Suppressor macrophage treated with lipopolysaccharide for 1 hour (primary cell): ENCODE measurements around the gene ANKRD33B.
"Not testable (repeated sequence)": the region's sequence is repeated elsewhere in the genome, so short reads cannot be mapped to it uniquely, and the experiment has no call there.

Experiments used
- DNase-seq, 3 donors: peaks; one replicate each; pipeline ENCODE4 v3.0.0-alpha.2; 2020 to 2022

ANKRD33B gene

DNA sequence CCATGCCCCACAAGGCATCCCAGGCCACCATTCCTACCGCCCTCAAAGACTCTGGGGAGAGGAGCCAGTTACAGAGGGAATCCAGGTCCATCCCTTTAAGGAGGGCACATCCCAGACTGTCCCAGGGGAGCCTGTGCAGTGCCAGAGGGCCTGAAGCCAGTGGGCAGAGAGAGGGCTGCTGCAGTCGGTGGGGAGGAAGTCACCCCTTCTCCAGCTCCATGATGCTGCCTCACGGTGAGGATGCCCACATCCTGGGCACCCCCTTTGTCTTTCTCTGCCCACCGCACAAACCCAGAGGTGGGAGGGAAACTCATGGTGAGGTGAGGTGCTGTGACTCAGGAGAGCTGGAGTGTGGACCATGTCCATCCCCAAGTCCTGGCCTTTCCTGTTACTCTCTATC lies 26.2 kb upstream of the ANKRD33B start:
- peak in 1 of 3 donors; percentile 12 for DNase-seq

DNA sequence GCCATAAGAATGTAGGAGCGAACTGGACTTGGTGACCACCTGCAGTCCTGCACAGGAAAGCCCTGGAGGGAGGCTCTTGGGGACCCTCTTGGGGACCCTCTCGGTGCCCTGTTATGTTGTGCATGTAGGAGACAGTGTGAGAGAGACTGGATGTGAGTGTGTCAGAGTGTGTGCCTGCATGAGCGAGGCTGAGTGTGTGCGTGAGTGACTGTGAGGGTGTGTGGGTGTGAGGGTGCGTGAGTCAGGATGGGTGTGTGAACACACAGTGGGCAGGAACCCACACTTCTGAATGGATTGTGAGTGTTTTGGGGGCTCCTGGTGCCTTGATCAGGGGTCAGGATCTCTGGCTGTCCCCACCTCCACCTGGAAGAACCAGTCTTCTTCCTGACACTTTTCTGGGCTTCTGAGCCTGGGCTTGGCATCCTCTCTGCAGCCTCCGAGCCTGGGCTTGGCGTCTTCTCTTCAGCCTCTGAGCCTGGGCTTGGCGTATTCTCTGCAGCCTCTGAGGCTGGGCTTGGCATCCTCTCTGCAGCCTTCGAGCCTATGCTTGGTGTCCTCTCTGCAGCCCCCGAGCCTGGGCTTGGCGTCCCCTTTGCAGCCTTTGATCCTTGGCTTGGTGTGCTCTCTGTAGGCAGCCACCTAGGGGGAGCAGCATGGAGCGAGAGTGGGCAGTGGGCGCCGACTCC lies 25.6 kb upstream of the ANKRD33B start:
- DNase-seq, result peak in 1 of 3 donors; percentile 27

GRCh38 chr5:10538789-10539686 lies 24.8 kb upstream of the ANKRD33B start:
- peak in 1 of 3 donors; percentile 28 for DNase-seq

- peak in 2 of 3 donors; percentile 18 to 37 for DNase-seq
These were observed 24.2 kb upstream of the ANKRD33B start for GRCh38 chr5:10539687-10539998.

DNA sequence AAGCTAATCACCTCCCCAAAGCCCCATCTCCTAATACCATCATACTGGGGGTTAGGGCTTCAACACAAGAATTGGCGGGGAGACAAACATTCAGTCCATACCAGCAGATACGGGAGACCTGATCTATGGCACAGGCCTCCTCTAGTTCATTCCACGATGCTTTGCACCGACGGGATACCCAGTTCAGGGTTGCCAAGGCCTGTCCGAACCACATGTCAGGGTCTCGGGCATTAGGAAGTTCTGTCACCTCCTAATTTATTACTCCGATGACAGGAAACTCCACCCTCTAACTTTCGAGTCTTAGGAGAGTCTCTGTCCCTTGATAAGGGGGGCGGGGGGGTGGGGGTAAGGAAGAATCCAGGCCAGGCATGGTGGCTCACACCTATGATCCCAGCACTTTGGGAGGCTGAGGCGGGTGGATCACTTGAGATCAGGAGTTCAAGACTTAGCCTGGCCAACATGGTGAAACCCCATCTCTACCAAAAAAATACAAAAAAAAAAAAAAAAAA lies 23.8 kb upstream of the ANKRD33B start:
- DNase-seq, result no peak

GRCh38 chr5:10540951-10541646 lies 22.8 kb upstream of the ANKRD33B start:
- DNase-seq, result no peak

DNA sequence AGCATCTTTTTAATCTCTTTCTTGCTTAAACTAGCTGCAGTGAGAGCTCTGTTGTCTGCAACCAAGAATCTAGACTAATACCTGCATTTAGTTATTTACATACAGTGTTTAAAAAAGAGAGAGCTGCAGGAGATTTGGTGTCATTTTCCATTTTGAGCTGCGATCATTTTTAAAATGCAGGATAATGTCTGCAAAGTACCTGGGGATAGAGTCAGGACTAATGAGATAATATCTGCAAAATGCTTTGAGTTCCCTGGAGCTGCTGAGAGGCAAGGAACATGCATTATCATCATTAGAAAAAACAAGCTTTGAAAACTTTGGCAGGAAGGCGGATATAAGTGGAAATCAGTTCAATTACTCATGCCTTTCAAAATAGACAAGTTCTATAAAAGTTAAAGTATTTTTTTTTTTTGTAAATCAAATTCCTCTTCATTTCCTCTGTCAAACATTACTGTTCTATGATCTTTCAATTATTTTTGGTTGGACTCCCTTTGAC lies 21.8 kb upstream of the ANKRD33B start:
- no peak for DNase-seq

GRCh38 chr5:10543585-10544040 lies 20.3 kb upstream of the ANKRD33B start:
- DNase-seq, result peak; percentile 51 to 71 (median 61)

- DNase-seq, result no peak
These were observed 18.8 kb upstream of the ANKRD33B start for GRCh38 chr5:10545084-10545483.

- DNase-seq, result no peak
These were observed 17.7 kb upstream of the ANKRD33B start for GRCh38 chr5:10546186-10546585.

GRCh38 chr5:10548418-10549122 lies 15.3 kb upstream of the ANKRD33B start:
- no peak for DNase-seq

DNA sequence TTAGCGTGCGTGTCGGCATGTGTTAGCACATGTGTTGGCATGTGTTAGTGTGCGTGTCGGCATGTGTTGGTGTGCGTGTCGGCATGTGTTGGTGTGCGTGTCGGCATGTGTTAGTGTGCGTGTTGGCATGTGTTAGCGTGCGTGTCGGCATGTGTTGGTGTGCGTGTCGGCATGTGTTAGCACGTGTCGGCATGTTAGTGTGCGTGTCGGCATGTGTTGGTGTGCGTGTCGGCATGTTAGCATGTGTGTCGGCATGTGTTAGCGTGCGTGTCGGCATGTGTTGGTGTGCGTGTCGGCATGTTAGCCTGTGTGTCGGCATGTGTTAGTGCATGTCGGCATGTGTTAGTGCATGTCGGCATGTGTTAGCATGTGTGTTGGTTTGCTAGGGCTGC lies 14.8 kb upstream of the ANKRD33B start:
- not testable (repeated sequence) for DNase-seq

DNA sequence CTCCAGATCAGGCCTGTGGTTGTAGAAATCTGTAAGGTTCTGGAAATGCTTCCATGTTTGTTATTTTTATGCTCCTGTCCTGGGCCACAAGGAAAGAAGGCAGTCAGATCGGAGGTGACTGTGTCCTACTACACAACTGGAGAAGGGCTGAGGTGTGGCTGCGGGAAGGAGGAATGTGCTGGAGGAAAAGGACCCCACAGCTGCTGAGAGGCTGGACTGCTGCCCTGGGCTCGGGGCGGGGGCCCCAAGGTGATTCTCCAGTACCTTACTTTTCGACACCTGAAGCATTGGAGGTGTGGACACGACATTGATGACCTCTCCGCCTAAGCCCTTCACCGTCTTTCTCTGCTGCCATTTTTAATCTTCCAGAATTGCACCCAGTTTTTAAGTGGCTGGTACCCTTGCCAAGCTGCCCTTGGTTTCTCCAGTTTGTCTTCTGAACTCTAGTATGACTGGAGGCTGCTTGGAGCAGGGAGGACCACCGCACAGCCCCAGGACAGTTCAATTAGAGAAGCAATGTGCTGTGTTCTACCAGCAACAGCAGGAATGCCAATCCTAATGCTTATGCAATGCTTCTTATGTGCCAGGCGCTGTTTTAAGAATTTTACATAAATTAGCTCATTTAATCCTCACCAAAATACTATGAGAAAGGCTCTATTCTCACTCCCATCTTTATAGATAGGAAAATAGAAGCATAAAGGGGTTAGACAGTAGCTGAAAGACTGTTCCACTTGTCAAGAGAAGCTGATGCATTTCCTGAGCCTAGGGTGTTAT lies 13.5 kb upstream of the ANKRD33B start:
- no peak for DNase-seq

DNA sequence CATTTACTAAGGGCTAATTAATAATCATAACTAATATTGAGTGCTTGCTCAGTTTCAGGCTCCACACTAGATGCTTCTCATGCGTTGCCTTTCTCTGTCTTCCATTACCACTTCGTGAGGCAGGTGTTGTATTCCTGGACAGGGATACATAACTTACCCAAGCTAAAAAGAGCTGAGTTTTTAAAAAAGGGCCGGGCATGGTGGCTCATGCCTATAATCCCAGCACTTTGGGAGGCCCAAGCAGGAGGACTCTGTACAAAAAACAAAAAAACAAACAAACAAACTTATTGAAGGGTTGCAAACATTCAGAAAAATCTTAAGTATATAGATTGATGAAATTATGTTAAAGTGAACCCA lies 12.1 kb upstream of the ANKRD33B start:
- no peak for DNase-seq

DNA sequence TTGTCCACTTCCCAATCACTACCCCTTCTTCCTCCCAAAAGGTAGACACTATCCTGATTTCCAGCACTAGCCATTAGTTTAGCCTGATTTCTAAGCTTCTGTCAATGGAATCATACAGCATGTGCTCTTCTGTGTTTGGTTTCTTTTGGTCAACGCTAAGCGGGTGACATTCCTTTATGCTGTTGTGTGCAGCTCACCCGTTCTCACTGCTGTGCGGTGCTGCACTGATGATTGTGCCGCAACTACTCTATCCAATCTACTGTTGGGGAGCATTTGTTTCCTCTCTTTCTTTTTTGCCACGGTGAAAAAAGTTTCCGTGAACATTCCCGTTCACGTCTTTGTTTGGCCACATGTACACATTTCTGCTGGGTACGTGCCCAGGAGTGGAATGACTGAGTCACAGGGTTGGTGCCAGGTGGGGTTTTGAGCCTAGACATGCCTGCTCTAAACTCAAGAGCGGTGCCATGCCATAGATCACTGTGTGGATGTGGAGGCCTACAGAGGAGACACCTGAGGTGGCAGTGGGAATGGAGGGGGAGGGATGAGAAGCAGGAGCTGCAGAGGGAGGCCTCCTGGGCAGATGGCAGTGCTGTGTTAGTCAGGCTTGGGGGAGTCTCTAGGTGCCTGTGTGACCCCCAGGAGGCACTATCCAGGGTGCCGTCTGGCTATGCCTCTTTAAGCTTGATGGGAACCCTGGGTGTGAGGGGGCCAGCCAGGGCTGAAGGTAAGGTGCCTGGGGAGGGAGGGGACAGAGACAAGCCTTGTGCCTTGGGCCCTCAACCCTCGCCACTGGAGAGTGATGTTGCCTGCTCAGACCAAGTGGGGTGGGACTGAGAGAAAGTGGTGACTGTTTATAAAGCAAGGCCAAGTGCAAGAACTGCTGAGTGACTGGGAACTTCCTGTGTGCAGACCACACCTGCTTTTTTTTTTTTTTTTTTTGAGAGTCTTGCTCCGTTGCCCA lies 11.4 kb upstream of the ANKRD33B start:
- no peak for DNase-seq

GRCh38 chr5:10553476-10553875 lies 10.4 kb upstream of the ANKRD33B start:
- DNase-seq, result no peak

GRCh38 chr5:10555277-10555684 lies 8.6 kb upstream of the ANKRD33B start:
- peak; percentile 29 to 41 (median 39) for DNase-seq

DNA sequence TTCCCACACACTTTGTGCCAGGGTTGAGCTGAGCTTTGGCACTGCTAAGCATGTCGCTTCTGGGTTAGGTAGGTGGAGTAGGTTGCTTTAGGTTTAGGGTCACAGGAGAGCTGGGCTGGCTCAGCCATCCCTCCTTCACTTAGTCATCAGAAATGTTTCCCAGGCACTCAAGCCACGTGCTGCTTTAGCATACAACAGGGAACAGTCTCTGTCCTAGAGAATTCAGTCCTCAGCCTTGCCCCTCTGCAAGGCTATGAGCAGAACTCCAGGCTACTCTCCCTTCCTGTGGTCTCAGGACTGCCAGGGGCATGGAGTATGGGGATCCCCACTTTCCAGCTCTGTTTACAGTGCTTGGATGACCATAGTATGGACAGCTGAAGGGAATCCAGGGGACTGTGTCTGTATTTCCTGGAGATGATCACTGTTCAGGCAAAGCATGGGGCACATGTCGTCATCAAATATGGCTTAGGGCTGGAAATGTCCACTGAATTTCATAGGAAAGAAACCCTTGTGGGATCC lies 7.5 kb upstream of the ANKRD33B start:
- peak; percentile 43 to 47 (median 46) for DNase-seq

- DNase-seq, result peak in 1 of 3 donors; percentile 31
These were observed 6.8 kb upstream of the ANKRD33B start for GRCh38 chr5:10556893-10557746.
